ENCODE data around the gene CCDC91.

CCDC91 gene

DNA sequence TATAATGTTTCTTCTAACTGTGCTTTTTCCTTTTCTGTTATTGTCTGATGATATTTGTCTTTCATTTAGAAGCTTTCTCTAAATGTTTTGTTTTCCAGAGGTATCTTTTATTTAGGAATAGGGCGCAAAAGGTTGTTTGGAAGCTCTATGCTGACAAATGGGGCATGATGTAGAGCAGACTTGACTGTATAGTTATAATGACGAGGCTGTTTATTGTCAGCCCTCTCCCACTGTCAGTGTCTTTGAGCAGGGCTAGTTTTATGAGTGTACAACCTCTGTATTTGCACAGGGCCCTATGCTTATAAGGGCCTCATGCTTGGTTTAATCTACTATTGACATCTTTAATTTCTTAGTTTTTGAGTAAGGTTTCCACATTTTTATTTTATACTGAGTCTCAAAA lies 158.9 kb downstream of the CCDC91 start:
- TF ChIP-seq, protein P1, sequence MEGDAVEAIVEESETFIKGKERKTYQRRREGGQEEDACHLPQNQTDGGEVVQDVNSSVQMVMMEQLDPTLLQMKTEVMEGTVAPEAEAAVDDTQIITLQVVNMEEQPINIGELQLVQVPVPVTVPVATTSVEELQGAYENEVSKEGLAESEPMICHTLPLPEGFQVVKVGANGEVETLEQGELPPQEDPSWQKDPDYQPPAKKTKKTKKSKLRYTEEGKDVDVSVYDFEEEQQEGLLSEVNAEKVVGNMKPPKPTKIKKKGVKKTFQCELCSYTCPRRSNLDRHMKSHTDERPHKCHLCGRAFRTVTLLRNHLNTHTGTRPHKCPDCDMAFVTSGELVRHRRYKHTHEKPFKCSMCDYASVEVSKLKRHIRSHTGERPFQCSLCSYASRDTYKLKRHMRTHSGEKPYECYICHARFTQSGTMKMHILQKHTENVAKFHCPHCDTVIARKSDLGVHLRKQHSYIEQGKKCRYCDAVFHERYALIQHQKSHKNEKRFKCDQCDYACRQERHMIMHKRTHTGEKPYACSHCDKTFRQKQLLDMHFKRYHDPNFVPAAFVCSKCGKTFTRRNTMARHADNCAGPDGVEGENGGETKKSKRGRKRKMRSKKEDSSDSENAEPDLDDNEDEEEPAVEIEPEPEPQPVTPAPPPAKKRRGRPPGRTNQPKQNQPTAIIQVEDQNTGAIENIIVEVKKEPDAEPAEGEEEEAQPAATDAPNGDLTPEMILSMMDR (IDR thresholded peaks at IDR 0.05; ENCODE audit: low read depth, low read length, missing control alignments) = no peak
- no peak for DNase-seq (ENCODE audit: low read depth)

DNA sequence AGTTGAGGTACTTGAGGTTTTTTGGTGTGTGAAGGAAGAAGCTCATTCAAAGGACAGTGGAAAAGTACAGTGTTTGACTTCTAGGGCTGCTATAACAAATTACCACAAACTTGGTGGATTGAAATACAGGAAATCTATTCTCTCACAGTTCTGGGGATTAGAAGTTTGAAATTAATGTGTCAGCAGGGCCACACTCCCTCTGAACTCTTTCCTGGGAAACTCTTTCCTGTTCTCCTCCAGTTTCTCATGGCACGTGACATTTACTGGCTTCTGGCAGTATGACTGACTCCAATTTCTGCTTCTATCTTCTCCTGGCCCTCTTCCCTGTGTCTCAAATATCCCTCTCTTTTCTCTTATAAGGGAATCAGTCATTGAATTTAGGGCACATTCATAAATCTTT lies 160.2 kb downstream of the CCDC91 start:
- no peak for DNase-seq (ENCODE audit: low read depth)
- H3K4me3 ChIP-seq (ENCODE audit: low read depth, low read length) = no peak overlapping the region
- TF ChIP-seq, protein P1 (IDR thresholded peaks at IDR 0.05; ENCODE audit: low read depth, low read length, missing control alignments) = no peak

More for the DNA sequence above, 158.9 kb downstream of the CCDC91 start:
- no peak overlapping the region for H3K4me3 ChIP-seq (ENCODE audit: low read depth, low read length)

DNA sequence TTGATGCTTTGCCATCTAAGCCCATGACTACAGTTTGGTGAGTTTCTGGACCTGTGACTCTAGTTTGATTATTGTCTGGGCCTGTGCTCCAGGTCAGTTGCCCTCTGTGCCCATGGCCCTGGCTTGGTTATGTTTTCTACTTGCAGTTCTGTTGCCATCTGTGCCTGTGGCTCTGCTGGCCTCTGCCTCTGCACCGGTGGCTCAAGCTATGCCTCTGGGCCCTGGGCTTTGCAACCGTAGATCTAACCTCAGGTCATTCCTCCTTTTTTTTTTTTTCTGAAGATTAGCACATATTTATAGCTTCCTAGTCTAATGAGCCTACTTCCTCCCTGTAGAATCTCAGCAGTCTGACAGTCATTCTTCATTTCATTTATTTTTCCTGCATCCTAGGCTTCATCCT lies 161.2 kb downstream of the CCDC91 start:
- no peak for DNase-seq (ENCODE audit: low read depth)
- H3K4me3 ChIP-seq (ENCODE audit: low read depth, low read length) = no peak overlapping the region
- TF ChIP-seq, protein P1 (IDR thresholded peaks at IDR 0.05; ENCODE audit: low read depth, low read length, missing control alignments) = no peak

DNA sequence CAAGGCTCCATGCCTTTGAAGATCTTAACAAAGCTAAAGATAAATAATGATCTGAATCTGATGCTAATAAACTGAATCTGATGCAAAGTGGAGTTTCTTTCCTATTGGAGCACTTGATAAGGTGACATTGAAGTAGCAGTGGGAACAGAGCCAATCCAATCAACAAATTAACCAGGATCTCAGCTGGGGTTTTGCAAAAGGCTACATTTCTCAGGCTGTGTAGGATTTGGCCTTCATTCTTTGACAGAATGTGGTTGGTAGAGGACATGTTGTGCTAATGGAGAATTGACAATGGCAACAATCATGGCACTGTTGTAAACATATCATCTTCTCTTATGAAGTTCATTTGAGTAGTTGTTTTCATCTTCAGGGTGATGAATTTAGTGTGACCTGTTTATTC lies 164.9 kb downstream of the CCDC91 start:
- TF ChIP-seq, protein P1 (IDR thresholded peaks at IDR 0.05; ENCODE audit: low read depth, low read length, missing control alignments) = no peak
- DNase-seq (ENCODE audit: low read depth) = no peak
- H3K4me3 ChIP-seq (ENCODE audit: low read depth, low read length) = no peak overlapping the region

DNA sequence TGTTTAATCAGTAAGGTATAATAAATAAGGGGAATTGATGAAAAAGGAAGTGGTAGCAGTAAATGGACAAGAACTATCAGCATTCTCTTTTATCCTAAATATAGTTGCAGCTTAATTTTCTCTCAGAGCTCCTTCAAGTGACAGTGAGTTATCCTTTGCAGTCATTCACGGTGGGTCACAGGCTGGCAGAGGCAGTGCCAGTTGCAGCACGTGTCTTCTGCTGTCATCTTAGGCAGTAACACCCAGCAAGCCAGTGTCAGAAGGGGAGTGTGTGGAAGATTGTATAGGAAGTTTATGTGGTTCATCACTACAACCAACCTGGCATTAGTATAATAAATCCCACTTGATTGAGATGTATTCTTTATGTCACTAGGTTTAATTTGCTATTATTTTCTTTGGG lies 170.0 kb downstream of the CCDC91 start:
- DNase-seq (ENCODE audit: low read depth) = no peak
- TF ChIP-seq, protein P1 (IDR thresholded peaks at IDR 0.05; ENCODE audit: low read depth, low read length, missing control alignments) = no peak
- no peak overlapping the region for H3K4me3 ChIP-seq (ENCODE audit: low read depth, low read length)

DNA sequence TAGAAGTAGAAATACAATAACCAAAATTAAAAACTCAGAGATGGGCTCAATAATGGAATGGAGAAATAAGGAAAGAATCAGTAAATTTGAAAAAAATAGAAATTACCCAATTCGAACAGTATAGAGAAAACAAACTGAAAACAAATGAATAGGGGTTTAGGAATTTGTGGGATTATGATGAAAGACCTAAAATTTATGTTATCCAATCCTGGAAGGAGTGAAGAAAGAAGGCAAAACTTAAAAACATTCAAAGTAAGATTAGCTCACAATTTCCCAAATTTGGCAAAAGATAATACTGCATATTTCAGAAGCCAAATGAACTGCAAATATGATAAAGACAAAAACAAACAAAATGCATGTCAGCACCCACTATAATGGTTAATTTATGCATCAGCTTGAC lies 177.1 kb downstream of the CCDC91 start:
- DNase-seq (ENCODE audit: low read depth) = no peak
- H3K4me3 ChIP-seq (ENCODE audit: low read depth, low read length) = no peak overlapping the region
- TF ChIP-seq, protein P1 (IDR thresholded peaks at IDR 0.05; ENCODE audit: low read depth, low read length, missing control alignments) = no peak

DNA sequence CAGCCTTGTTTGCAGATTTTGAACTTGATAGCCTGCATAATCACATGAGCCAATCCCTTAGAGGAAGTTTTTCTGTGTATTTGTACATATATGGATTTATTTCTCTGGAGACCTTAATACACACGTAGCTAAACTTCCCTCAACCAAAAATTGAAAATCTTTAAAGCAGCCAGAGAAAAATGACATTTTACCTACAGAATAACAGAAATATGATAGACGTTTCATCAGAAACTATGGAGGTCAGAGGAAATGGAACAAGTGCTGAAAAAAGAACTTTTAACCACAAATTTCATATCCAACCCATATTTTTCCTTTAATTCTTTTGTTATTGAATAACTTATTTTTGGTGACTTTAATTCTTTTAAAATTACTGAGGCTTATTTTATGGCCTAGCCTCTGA lies 177.7 kb downstream of the CCDC91 start:
- TF ChIP-seq, protein P1 (IDR thresholded peaks at IDR 0.05; ENCODE audit: low read depth, low read length, missing control alignments) = no peak
- no peak for DNase-seq (ENCODE audit: low read depth)
- no peak overlapping the region for H3K4me3 ChIP-seq (ENCODE audit: low read depth, low read length)

Measured in GM12864 (cell line).